NCI-H2196 (cell line): Measurements from ENCODE around the gene TIMM22.
"Not testable (repeated sequence)": the region's sequence is repeated elsewhere in the genome, so short reads cannot be mapped to it uniquely, and the experiment has no call there.

Source experiments
- DNase-seq: peaks from one replicate; lab custom pipeline; 2025; ENCODE audit not compliant: unreplicated experiment; lab: John Stamatoyannopoulos, UW

TIMM22 gene

DNA sequence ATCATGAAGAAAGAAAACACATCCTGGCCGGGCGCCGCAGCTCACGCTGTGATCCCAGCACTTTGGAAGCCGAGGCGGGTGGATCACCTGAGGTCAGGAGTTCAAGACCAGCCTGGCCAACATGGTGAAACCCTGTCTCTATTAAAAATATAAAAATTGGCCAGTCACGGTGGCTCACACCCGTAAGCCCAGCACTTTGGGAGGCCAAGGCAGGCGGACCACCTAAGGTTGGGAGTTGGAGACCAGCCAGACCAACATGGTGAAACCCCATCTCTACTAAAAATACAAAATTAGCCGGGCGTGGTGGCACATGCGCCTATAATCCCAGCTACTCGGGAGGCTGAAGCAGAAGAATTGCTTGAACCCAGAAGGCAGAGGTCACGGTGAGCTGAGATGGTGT lies 25.1 kb upstream of the TIMM22 start:
- not testable (repeated sequence) for DNase-seq

DNA sequence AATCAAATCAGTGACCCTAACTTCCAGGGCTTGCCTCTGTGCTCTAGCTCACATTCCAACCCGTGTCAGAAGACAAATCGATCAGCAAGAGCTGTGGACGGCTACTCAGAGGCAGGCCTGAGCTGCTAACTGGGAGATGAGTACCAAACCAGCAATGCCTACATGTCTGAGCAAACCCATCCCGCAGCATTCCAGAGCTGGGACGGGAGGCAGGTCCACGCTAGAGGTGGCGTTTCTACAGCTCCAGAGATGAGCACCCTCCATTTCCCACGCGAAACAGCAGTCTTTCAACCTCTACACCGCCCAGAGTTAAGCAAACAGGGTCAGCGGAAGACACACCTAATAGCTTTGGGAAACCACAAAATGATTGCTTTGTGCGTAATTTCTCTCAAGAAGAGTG lies 23.9 kb upstream of the TIMM22 start:
- DNase-seq = no peak

DNA sequence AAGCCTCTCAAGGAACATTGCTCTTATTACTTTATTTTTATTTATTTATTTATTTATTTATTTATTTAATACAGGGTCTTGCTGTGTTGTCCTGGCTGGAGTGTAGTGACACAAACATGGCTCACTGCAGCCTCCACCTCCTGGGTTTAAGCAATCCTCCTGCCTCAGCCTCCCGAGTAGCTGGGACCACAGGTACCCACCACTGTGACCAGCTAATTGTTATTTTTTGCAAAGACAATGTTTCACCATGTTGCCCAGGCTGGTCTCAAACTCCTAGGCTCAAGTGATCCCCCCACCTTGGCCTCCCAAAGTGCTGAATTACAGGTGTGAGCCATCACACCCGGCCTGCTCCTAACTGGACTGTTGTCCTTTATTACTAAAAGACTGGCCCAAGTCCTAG lies 22.2 kb upstream of the TIMM22 start:
- not testable (repeated sequence) for DNase-seq

DNA sequence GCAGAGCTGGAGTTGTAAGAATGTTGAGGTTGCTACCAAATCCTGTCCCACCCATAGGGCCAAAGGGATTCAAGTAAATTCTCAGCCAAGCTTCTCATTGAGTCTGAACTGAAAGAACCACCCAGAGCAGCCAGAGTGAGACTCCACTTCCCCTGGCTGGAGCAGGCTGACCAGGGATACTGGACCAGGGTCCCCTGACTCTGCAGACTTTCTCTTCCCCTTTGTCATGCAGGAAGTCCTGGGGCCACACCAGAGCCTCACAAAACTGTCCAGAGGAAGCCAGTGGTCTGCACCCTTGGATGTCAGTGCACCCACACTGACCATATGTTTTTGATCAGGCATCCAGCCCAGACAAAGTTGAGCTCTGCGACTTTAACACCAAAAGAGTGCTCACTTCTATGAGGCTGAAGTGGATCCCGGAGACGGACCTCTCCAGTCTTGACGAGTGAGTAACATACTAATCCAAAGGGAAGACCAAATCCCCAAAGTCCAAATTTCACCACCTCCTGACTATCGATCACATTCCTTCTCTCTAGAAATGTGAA lies 21.5 kb upstream of the TIMM22 start:
- no peak for DNase-seq

DNA sequence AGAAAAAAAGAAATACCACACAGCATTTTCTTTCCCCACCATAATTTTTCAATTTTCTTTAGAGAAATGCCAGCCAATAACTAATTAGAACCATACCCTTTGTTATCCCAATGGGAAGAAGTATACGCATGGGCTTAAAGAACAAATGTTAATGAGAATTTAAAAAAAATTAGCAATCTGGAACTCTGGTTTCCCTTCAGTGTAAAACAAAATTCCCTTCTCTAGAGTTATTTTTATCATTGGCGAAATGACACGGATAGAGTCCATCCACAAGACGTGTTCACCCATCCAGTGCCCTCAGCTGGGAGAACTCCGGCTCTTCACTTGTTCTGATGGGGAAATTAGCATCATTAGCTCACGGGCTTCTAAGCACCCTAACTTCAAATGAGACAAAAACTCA lies 20.6 kb upstream of the TIMM22 start:
- DNase-seq = no peak

DNA sequence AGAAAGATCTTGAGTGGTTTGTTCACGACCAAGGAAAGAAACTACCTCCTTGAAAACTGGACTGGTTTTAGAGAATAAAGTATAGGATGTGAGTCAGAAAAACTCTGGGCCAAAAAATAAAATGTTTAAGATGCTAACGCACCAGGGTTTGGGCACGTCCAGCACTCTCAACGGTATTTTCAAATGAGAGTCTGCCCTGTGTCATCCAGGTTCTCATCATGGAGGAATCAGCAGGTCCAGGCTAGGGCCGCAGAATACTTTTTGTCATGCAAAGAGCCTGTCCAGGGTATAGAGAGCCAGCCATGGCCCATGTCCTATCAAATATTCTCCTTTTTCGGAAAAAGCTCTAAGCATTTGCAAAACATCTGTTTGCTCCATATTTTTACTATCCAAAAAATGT lies 19.8 kb upstream of the TIMM22 start:
- DNase-seq = no peak

DNA sequence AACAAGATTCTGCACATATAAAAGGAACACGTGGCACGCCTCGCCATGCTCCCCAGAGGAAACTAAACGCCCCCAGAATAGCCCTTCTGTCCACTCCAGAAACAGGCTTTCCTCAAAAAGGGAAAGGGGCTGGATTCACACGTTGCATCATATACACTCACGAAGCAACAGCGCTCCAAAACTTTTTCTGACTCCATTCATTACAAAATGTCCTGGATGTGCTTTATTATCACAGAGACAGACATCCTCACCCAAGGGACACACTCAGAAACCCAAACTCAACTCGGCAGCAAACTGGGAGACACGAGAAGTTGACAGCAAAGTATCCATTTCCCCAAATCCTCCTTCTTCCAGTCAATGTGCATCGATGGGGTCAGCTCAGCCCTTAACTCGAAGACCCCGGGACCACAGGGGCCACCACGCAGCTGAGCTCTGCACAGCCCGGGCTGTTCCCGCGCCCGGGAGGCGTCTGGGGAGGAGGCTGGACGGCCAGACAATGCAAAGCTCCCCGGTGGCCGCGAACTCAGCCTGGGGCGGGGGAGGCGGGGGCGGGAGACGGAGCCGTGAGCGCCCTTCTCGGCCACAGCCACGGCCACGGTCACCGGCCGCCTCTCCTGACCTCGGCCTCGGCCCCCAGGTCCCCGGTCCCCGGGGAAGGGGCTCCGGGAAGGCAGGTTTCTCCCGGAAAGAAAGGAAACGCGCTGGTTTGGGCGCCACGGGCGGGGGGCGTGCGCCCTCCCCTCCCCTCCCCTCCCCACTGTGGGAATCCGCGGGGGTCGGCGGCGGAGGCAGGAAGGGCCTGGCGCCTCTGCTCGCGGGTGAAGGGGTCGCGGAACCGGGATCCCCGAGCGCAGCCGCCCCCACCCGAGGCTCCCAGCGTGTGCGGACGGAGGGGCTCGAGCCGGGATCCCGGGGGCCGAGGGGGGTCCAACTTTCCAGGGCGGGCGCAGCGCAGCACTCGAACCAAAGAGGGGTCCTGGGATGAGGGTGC lies 18.5 kb upstream of the TIMM22 start:
- no peak for DNase-seq

DNA sequence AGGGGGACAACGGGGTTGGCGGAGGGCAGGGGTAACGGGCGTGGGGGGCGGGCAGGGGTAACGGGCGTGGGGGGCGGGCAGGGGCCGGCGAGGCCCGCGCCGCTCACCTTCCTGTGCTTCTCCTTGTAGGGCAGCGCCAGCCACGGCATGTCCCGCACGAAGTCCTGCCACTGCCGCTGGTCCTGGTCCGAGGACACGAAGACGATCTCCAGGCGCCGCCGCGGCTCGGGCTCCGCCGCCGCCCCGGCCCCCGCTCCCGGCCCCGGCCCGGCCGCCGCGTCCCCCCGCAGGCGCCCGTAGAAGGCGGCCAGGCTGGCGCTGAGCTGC lies 17.8 kb upstream of the TIMM22 start:
- no peak for DNase-seq

DNA sequence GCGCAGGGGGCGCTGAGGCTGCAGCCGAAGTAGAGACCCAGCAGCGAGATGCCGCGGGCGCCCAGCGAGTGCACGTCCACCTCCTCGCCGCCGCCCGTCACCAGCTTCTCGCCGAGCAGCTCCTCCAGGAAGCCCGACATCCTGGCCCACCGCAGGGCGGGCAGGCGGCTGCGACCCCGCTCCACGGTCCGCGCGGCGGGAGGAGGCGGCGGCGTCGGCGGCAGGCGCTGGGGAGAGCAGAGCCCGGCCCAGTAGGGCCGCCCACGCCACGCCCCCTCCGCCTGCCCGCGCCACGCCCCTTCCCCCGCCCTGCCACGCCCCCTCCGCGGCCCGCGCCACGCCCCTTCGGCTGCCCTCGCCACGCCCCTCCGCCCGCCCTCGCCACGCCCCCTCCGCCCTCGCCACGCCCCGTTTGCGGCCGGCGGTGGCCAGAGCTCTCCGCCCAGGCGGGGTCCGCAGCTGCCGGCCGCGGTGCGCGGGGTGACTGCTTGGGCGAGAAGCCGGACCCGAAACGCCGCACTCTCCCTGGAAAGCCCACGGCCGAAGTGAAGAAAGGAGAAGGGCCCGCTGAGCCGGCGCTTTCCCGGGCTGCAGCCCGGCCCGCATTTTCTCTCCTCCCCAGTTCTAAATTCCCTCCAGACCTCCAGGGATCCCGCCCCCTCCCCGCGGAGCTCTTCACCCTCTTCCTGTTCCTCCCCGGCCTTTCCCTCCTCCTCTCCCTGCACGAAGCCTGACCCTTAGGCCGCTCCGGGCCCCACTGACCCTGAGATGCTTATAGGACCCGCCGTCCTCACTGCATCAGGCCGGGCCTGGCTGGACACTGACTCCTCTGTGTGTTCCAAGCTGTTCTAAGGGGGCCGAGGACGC lies 17.2 kb upstream of the TIMM22 start, which contains the start of gene NXN:
NXN (minus strand) TSS at position 238 of the 867 bp plus-strand sequence.
- DNase-seq = peak; percentile 51

DNA sequence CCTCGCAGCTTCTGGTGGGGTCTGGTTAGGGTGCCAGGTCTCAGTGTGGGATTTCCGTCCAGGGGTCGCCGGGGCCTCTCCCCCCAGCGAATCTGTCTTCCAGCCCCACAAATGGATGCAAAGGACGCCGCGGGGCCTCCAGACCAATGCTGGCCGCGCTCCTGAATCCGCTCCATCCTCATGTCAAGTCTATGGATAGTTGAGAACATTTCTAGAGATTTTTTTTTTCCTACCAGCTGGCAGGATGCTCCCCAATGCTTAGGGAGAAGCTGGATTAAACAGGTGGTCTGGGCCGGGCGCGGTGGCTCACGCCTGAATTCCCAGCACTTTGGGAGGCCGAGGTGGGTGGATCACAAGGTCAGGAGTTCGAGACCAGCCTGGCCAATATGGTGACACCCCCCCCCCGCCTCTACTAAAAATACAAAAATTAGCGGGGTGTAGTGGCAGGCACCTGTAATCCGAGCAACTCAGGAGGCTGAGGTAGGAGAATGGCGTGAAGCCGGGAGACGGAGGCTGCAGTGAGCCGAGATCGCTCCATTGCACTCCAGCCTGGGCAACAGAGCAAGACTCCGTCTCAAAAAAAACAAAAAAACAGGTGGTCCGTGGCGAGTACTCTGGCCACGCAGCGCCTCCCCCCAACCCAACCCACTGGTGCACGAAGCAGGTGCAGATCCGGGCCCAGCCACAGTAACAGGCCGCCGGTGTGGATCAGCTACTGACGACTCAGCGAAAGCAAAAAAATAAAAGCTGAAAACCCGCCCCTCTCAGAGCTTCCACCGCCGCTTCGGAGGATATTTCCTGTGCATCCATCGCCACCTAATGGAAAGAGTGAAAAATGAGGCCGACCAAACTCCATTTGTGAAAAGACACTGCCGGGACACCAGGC lies 16.3 kb upstream of the TIMM22 start:
- DNase-seq = peak; percentile 74

DNA sequence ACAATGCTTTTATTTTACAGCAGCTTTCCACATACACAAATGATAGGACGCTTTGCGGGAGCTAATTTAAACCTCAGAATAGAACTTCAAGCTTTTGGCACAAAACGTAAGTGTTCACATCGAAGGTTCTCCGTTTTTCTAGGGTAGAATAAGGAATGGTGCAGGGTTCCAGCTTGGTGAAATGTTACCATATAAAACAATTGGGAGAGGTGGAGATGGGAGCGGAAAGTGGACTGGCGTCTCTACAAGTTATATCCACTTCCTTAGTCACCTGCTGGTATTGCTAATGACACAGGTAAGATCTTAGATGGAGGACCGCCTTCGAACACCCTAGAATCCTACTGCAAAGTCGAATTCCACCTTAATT lies 15.7 kb upstream of the TIMM22 start:
- DNase-seq = no peak

DNA sequence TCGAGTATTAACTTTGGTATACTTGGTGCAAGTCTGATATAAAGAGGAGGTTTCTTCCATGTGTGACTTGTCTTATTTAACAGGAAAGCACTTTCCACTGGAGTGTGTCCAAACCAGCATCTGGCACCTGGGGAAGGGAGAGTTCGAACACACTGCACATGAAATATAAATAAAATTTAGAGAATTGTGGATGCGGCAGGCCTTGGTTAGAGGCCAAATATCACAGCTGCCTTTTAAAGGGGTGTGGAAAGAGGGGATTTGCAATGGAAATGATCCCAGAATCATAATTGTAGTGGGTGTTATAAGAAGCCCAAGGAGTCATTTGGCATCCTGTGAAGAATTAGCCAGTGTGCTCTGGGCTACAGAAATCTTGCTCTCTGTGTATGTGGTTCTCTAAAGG lies 13.0 kb upstream of the TIMM22 start:
- no peak for DNase-seq

DNA sequence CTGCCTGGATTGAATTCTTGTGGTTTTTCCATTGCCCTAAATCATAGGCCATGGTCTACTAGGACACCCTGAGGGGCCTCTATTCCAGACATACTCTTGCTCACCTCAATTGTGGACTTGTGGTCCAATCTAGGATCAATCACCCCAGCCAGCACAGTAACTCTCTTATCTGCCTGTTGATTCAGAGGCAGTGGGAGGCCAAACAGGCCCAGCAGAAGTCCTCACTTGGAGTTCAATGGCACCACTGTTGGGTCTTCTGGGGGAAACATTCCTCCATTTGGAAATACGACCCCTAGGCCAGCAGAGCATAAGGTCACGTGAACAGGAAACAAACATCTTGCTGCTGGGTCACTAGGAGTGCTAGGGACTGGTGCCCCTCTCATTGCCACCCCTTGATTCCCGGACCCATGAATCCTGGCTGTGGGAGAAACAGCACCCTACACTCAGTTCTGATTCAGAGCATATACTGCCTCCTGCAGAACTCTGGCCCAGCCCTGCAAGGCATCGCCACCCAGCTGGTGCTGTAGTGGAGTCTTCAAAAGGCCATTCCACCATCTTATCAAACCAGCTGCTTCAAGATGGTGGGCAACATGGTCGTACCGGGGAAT lies 10.5 kb upstream of the TIMM22 start:
- no peak for DNase-seq

DNA sequence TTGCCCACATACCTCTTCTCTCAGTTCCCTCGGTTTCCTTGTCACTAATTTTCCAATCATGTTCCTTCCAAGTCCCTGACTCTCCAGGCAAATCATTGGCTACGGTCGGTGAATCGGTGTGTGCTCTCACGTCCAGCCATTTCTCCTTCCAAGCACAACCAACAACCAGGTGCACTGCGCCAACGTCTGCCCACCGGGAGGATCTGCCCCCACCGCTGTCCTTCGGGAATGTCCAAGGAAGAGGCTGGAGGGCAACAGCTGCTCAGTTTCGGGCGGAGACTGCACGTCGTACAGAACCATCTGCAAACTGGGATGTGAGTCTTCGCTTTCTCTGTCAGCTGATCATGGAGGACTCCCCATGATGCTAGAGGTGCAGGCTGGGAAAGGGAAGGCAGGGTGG lies 9.0 kb upstream of the TIMM22 start:
- no peak for DNase-seq

DNA sequence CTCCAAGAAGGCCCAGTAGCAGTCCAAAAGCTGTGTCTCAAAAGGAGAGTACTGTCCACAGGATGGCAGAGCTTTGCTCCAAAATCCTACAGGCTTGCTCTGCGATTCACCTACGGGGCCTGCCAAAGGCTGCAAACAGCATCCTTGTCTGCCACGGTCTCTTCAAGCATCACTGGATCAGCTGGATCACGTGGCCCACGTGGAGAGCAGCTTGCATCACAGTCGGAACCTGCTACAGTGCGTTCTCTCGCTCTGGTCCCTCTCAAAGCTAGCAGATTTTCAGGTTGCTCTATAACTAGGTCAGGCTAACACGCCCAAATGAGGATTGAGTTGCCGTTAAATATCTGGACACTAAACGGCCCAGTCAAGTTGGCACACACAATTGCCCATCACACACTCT lies 8.4 kb upstream of the TIMM22 start:
- no peak for DNase-seq

DNA sequence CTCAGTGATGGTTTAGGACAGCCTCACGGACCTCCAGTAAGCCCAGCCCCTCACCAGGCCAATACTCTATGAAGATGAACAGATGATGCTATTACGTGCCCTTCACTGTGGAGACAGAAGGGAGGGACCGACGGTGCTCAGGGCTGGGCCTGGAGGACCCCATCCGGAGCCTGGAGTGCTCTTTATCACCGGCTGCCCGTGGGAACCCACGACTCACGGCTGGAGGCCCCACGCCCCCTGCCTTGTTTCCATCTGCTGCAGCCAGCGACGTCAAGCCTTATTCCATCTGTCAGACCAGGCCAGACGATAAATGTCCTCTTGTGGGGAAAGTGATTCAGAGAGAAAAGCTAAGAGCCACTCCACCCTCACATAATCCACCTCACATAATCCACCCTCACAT lies 4.0 kb upstream of the TIMM22 start:
- no peak for DNase-seq

DNA sequence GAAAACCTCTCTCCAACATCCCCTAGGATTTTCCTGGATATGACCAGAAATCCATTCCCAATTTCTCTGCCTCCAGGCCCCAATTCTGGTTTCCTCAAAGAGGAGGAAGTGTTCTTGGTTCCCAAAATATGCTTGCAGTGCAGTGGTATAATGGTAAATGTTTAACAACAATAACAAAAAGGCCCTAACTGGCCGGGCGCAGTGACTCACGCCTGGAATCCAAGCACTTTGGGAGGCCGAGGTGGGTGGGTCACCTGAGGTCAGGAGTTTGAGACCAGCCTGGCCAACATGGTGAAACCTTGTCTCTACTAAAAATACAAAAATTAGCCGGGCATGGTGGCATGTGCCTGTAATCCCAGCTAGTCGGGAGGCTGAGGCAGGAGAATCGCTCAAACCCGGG lies 1.6 kb upstream of the TIMM22 start:
- DNase-seq = not testable (repeated sequence)

DNA sequence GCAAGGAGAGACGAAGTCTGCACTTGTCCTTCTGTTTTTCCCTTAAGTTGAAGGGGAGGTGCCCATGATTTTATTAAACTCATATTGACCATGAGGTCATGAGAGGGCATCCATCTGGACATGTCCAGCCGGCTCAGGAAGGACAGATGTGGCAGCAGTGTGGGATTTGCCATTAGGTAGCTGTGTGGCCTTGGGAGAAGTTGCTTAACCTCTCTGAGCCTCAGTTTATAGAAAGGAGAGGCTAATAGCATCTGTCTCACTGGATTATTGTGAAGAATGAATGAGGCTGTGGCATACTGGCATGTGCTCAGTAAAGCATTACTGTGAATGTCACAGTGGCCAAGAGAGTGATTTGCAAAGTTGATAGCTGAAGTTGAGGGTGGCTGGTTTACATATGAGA lies 1.2 kb downstream of the TIMM22 start:
- DNase-seq = no peak

DNA sequence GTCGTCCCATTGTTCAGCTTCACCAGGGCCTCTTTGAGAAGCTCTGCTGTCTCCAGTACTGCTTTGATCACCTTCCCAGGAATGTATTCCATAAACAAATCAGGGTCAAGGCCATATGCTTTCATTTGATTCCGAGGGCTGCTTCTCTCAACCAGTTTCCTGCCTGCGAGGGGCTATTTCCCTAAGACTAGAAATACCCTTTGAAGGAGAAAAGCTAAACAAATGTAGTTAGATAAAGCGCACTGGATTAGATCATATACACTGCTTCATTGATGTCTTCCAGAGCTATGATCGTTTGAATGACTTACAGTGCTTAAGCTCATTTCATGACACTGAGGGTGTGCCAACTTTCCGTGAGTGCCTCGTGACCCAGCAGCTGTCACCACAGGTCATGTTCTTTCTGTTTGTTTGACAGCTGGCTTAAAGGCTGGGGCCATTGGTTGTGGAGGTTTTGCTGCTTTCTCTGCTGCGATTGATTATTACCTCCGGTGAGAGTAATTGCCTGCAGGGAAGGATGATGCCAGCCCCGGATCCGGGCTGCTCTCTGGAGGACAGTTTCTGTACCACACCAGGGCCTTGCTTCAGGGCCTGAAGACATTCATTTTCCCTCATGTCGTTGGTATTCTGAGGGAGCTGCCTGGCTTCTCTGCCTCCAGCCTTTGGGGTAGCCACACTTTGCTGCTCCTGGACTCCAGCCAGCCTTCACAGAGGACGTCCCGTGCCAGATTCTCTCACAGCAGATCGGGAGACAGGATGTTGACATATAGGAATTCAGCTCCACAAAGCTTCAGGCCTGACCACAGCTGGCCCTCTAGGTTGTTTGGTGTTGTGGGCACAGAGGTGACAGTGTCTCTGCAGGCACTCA lies 3.9 kb downstream of the TIMM22 start:
- no peak for DNase-seq
